Measurements from ENCODE around the gene SELPLG.
"Not testable (repeated sequence)": the region's sequence is repeated elsewhere in the genome, so short reads cannot be mapped to it uniquely, and the experiment has no call there.

The SELPLG gene

GRCh38 chr12:108586306-108586705, 47.4 kb downstream of the SELPLG start:
- no peak for DNase-seq

- no peak for DNase-seq
Observed at GRCh38 chr12:108585864-108586263, 47.8 kb downstream of the SELPLG start.

- DNase-seq = no peak
Observed at GRCh38 chr12:108584456-108585065, 49.1 kb downstream of the SELPLG start.

- no peak for DNase-seq
Observed at GRCh38 chr12:108583991-108584390, 49.7 kb downstream of the SELPLG start.

- no peak for DNase-seq
Observed at GRCh38 chr12:108582978-108583770, 50.5 kb downstream of the SELPLG start.

- DNase-seq = no peak
Observed at GRCh38 chr12:108582509-108582908, 51.2 kb downstream of the SELPLG start.

- no peak for DNase-seq
Observed at GRCh38 chr12:108581311-108582227, 52.1 kb downstream of the SELPLG start.

- DNase-seq = no peak
Observed at GRCh38 chr12:108580531-108580930, 53.2 kb downstream of the SELPLG start.

GRCh38 chr12:108578813-108579212, 54.9 kb downstream of the SELPLG start:
- no peak for DNase-seq

GRCh38 chr12:108578264-108578663, 55.4 kb downstream of the SELPLG start:
- DNase-seq = no peak

- DNase-seq = no peak
Observed at GRCh38 chr12:108577458-108577857, 56.2 kb downstream of the SELPLG start.

- no peak for DNase-seq
Observed at GRCh38 chr12:108576660-108577234, 56.9 kb downstream of the SELPLG start.

- no peak for DNase-seq
Observed at GRCh38 chr12:108575199-108575912, 58.3 kb downstream of the SELPLG start.

GRCh38 chr12:108574276-108574675, 59.4 kb downstream of the SELPLG start:
- not testable (repeated sequence) for DNase-seq

GRCh38 chr12:108573317-108573716, 60.4 kb downstream of the SELPLG start:
- DNase-seq = no peak

- no peak for DNase-seq
Observed at GRCh38 chr12:108572166-108572790, 61.4 kb downstream of the SELPLG start.

Data from NCI-H187 treated with DMSO at 0.1 percent for 48 hours (cell line).